ENCODE data around the gene GPC3. TPM values are rescaled to one million over a fixed set of nuclear protein-coding genes. Genes with fewer than 3 reads are reported as not detected.

The GPC3 gene
- total RNA-seq, 1 donor from 2014 or later, result 0.12 TPM

- intact Hi-C loops (cut with micrococcal nuclease), result no loop called here
Measured at GRCh38 chrX:133933316-133933715, 52.1 kb downstream of the GPC3 start.

- intact Hi-C loops (cut with micrococcal nuclease), result no loop called here
Measured at GRCh38 chrX:133929836-133930464, 55.4 kb downstream of the GPC3 start.

DNA sequence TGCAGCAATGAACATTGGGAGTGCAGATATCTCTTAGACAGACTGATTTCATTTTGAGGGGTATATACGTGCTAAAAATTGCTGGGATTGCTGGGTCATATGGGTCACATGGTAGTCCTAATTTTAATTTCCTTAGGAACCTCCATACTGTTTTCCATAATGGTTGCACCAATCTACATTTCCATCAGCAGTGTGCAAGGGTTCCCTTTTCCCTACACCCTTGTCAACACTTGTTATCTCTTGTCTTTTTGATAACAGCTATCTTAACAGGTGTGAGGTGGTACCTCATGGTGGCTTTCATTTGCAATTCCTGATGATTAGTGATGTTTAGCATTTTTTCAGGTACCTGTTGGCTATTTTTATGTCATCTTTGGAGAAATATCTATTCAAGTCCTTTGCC lies 57.0 kb downstream of the GPC3 start:
- intact Hi-C loops (cut with micrococcal nuclease), result no loop called here

GRCh38 chrX:133926809-133927208 lies 58.6 kb downstream of the GPC3 start:
- intact Hi-C loops (cut with micrococcal nuclease), result no loop called here

DNA sequence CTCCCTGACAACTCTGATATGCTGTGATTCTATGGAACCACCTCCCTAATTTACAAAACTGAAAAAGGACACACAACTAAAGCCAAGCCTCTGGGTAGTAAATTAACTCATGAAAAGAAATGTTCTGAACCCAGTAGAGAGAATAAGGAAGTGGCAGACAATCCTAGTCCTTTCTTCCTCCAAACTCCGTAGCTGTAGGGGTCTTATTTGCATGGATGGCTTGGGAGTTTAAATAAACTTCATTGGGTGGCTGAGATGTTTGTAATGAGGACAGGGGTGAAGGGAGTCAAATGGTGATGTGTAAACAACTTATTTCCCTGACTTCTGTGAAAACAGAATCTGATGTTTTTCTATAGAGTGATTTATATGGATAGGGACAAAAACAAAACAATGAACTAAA lies 59.3 kb downstream of the GPC3 start:
- intact Hi-C loops (cut with micrococcal nuclease), result no loop called here

GRCh38 chrX:133924548-133924947 lies 60.8 kb downstream of the GPC3 start:
- intact Hi-C loops (cut with micrococcal nuclease), result loop anchor here (5.0 kb wide), 2 partner anchors 98 to 248 kb away; no protein-coding TSS in a partner anchor

DNA sequence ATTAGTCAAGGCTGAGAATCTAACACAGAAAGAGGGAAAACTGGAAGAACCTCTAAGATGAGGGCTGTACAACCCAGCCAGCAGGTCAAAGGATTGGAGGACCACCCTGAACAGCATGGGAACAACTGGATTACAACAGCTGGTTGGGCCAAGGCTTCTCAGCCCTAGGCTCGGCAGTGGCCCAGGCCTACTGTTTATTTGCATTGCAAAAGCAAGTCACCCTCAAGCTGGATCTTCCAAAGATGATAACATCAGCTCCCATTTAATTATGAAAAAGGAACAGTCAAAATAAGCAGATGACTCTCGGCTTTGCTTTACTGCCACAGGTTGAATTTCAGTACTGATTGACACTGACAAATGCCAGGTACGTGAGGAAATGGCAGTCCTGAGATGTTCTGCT lies 61.8 kb downstream of the GPC3 start:
- intact Hi-C loops (cut with micrococcal nuclease), result loop anchor here (1.0 to 5.0 kb wide), 5 partner anchors 62 to 263 kb away; partner anchors contain the start of gene GPC3

- intact Hi-C loops (cut with micrococcal nuclease), result loop anchor here (1.0 to 5.0 kb wide), 5 partner anchors 62 to 264 kb away; partner anchors contain the start of gene GPC3
Measured at GRCh38 chrX:133923113-133923512, 62.3 kb downstream of the GPC3 start.

DNA sequence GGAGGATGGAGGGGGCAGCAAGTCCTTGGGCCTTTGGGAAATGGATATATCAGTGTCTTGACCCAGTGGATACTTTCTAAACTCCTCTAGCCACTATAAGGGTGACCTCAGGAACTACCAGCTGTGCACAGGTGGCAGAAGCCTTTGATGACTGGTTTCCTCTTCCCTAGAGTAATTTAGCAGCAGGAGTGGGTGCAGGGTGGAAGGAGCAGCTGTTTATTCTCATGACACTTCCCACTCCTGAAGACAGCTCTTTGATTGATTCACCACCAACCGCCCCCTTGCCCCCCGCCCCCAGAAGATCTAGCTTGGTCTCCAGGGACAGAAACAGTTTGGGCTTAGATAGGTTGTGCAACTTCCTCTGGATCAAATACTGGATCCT lies 63.0 kb downstream of the GPC3 start:
- intact Hi-C loops (cut with micrococcal nuclease), result loop anchor here (2.0 to 5.0 kb wide), 3 partner anchors 100 to 264 kb away; no protein-coding TSS in a partner anchor

DNA sequence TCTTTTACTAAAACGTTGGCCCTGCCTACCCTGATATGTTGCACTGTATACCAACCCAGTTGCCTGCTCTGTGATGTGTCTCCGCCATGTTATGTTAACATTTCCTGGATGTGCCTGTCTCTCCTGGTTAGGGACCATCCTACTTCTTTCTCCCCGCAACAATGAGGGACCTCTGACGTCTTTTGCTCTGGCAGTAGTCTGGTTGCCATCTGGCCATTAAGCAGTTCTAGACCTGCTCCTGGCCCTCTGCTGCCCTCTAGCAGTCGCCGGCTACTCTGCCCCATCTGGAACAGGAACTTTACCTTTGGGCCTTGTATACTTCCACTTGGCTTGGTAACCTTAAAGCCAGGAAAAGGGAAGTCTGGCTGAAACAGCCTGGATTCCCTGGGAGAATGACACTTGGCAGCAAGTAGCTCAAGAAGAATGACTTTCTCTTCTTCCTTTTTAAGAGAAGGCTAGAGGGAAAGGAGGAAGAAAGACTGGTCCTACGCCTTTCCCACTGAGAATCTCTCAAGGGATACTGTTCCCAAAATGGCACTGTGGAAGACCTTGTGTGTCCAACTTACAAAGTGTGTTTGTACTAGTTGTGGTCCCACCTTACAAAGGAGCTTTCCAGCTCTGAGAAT lies 63.5 kb downstream of the GPC3 start:
- intact Hi-C loops (cut with micrococcal nuclease), result loop anchor here (2.0 to 5.0 kb wide), 3 partner anchors 100 to 265 kb away; no protein-coding TSS in a partner anchor

GRCh38 chrX:133921086-133921485 lies 64.3 kb downstream of the GPC3 start:
- intact Hi-C loops (cut with micrococcal nuclease), result loop anchor here (5.0 kb wide), 2 partner anchors 101 to 251 kb away; no protein-coding TSS in a partner anchor

DNA sequence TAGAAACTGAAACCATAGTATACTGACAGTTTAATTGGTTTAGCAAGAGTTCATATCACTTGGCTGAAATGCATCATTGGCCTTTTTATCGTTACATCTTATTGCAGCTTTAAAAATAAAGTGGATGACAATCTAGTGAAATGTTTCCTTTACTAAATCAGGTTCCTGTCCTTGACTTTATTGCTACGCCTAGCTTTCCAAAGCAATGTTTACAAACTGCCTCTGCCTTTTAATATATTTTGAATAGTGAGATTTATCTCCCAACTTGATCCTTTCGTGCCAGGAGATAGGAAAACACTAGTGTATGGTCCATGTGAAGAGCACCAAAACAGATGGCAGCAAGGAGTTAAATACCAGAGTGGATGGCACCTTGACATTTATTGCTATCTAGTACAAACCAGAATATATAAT lies 67.0 kb downstream of the GPC3 start:
- intact Hi-C loops (cut with micrococcal nuclease), result no loop called here

GRCh38 chrX:133916984-133917722 lies 68.2 kb downstream of the GPC3 start:
- intact Hi-C loops (cut with micrococcal nuclease), result no loop called here

DNA sequence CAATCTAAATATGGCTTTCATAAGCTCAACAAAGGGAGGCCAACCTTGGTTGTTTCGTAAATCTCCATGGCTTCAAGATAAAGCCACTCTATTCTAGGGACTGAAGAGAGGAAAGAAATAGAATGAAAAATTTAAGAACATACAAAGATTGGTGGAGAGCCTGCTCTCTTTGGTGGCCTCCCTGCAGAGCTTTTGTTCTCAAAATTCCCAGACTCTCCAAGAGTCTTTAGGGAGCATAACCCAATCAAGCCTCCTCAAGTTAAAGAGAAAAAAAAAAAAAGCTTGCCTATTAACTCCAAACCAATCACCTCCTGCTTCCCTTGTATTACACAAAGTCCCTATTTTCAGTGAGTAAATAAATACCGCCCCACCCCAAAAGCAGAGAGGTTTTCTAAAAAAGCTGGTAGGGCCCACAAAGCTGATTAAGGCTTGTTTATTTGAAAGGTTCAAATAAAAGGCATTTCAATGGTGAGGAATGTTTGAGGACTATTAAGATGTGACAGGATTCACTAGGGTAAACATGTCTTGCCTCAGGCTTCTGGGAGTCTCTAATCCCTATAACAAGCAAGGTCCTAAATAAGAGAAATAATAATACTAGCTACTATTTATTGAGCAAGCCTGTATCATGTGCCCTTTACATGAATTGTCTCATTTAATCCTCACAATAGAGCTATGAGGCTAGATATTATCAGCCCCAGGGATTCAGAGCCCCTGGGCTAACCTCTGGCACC lies 71.6 kb downstream of the GPC3 start:
- intact Hi-C loops (cut with micrococcal nuclease), result no loop called here

DNA sequence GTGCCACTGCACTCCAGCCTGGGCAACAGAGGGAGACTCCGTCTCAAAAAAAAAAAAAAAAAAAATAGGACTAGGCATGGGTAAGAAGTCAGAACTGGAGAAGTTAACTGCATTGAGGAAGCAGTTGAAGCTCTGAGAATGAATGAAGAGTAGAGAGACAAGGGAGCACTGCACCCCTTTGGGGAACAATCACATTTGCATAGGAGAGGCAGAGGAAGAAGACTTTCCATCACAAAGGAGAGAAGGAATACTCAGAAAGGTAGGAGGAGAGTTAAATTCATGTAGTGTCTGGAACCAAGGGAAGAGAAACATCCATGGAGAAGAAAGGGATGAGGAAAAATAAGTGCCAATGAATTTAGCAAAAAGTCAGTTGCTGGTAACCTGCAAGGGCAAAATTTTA lies 72.4 kb downstream of the GPC3 start:
- intact Hi-C loops (cut with micrococcal nuclease), result no loop called here

- intact Hi-C loops (cut with micrococcal nuclease), result no loop called here
Measured at GRCh38 chrX:133911825-133912495, 73.4 kb downstream of the GPC3 start.

- intact Hi-C loops (cut with micrococcal nuclease), result no loop called here
Measured at GRCh38 chrX:133910539-133910938, 74.9 kb downstream of the GPC3 start.

DNA sequence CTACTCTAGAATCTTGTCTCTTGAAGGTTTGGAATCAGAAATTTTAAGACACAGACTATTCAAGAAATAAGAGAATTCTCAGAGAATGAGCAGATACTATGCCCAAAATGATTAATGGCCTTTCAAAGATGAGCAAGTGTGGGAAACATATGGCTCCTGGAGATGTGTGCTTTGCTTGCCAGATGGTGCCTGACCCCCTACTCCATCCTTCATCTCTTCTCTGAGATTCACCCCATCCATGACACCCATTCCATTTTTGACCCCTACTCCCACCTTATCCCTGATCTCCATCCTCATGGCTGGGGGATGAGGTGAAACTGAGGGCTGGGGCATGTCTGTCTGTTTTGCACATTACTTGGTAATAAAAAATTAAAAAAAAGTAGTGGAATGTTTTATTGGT lies 75.5 kb downstream of the GPC3 start:
- intact Hi-C loops (cut with micrococcal nuclease), result no loop called here

- intact Hi-C loops (cut with micrococcal nuclease), result no loop called here
Measured at GRCh38 chrX:133908223-133908955, 77.0 kb downstream of the GPC3 start.

GRCh38 chrX:133907606-133908005 lies 77.8 kb downstream of the GPC3 start:
- intact Hi-C loops (cut with micrococcal nuclease), result no loop called here
